Muscle layer of duodenum (tissue), 2 donors: ENCODE measurements around the gene TP53I13.

Experiments used
- H3K27ac ChIP-seq: one replicate; pipeline ENCODE4 v1.7.0; 2013; ENCODE audit warnings: mild to moderate bottlenecking, low read length
- H3K27me3 ChIP-seq: one replicate; pipeline ENCODE4 v1.7.0; 2013; ENCODE audit warnings: low read depth, mild to moderate bottlenecking, control low read depth, low read length
- H3K36me3 ChIP-seq, 2 donors: one replicate each; pipeline ENCODE4 v1.7.0; 2013; ENCODE audit warnings: low read length in 2 of 2, control low read depth in 1 of 2, mild to moderate bottlenecking in 1 of 2; ENCODE audit not compliant: insufficient read depth in 2 of 2, control insufficient read depth in 1 of 2
- H3K4me1 ChIP-seq, 2 donors: one replicate each; pipeline ENCODE4 v1.7.0; 2013; ENCODE audit warnings: low read length in 2 of 2, mild to moderate bottlenecking in 2 of 2, control low read depth in 1 of 2, moderate library complexity in 1 of 2; ENCODE audit not compliant: insufficient read depth in 2 of 2, control insufficient read depth in 1 of 2
- H3K4me3 ChIP-seq, 2 donors: one replicate each; pipeline ENCODE4 v1.7.0; 2013; ENCODE audit warnings: low read length in 2 of 2, low read depth in 1 of 2, mild to moderate bottlenecking in 1 of 2
- H3K9me3 ChIP-seq, 2 donors: one replicate each; pipeline ENCODE4 v1.7.0; 2013; ENCODE audit warnings: low read length in 2 of 2, control low read depth in 1 of 2, mild to moderate bottlenecking in 1 of 2; ENCODE audit not compliant: control insufficient read depth in 1 of 2
- donor health status: healthy.

Gene TP53I13

DNA sequence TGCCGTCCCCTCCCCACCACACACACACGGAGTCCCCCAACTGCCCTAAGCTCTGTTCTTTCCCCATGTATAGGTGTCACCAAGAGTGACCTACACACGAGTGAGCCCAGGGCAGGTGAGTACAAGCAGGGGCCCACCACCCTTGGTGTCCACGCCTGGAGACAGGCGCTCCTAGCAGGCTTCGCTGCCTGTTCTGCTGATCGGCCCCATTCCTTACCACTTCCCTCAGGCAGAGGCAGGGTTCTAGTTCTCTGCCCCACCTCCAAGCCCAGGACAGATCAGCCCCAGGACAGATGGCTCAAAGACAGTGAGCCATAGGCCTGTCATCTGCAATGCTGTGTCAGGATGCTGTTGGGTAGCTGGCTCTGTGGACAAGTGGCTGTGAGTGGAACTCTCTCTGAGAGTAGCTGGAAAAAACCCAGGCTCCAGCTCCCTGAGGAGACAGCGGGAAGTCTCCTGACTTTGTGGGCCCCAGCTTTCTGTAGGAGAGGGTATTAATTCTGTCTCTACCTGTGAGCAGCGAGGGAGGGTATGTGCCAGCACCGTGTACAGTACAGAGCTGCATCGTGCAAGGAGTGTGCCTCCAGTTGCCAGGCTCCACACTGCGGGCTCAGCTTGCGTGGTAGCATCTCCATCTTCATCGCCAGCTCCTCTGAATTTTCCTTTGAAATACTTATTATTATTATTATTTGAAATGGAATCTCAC is 897 bp downstream of the TP53I13 start:
- peaks cover 9 to 39% of the 10 kb centered on the region in 2 donors for H3K4me1 ChIP-seq
- H3K9me3 ChIP-seq = no peaks in the 10 kb centered on the region
- no peaks in the 10 kb centered on the region for H3K27me3 ChIP-seq
- H3K27ac ChIP-seq = peak overlapping the region; percentile 20
- peak overlapping the region; percentile 74 to 75 for H3K4me3 ChIP-seq
- H3K36me3 ChIP-seq = peaks cover 0 to 8% of the 10 kb centered on the region in 2 donors

DNA sequence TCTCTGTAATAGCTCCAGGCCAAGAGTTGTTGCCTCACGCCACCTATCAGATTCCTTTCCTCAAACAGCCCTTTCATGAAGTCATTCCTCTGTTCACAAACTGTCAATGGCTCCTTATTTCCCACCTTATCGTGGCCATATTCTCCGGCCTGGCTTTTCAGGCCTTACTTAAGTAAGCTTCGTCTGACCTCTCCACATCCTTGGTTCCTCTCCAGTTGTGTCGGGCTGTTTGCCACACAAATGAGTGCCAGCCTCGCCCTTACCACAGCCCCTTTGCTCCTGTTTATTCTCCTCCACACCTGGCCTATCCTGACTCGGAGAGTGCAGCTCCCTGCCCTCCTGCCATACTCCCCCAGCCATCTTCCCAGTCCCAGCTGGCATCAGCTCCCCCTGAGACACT is 2.0 kb downstream of the TP53I13 start:
- Histone ChIP-seq H3K4me3 (no peak overlapping the region), H3K4me1 (peaks cover 9 to 39% of the 10 kb centered on the region in 2 donors), H3K27ac (no peak overlapping the region), H3K36me3 (peaks cover 5 to 19% of the 10 kb centered on the region in 2 donors), H3K27me3 (no peaks in the 10 kb centered on the region), H3K9me3 (no peaks in the 10 kb centered on the region)

DNA sequence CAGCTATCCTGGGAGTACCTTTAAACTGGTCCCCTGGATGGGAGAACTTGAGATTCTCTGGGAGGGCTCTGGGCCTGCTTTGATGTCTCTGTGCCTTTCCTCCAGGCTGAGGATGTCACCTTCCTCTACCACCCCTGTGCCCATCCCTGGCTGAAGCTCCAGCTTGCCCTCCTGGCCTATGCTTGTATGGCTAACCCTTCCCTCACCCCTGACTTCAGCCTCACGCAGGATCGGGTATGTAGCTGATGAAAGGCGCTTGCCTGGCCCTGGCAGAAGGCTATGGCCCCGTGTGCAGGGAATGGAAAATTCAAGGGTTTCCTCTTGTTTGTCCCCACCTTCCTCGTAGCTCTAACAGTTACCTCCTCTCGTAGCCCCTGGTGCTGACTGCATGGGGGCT is 3.0 kb downstream of the TP53I13 start:
- Histone ChIP-seq H3K36me3 (peaks cover 5 to 29% of the 10 kb centered on the region in 2 donors), H3K9me3 (no peaks in the 10 kb centered on the region), H3K4me1 (peaks cover 5 to 32% of the 10 kb centered on the region in 2 donors), H3K27ac (no peak overlapping the region), H3K4me3 (no peak overlapping the region), H3K27me3 (no peaks in the 10 kb centered on the region)

DNA sequence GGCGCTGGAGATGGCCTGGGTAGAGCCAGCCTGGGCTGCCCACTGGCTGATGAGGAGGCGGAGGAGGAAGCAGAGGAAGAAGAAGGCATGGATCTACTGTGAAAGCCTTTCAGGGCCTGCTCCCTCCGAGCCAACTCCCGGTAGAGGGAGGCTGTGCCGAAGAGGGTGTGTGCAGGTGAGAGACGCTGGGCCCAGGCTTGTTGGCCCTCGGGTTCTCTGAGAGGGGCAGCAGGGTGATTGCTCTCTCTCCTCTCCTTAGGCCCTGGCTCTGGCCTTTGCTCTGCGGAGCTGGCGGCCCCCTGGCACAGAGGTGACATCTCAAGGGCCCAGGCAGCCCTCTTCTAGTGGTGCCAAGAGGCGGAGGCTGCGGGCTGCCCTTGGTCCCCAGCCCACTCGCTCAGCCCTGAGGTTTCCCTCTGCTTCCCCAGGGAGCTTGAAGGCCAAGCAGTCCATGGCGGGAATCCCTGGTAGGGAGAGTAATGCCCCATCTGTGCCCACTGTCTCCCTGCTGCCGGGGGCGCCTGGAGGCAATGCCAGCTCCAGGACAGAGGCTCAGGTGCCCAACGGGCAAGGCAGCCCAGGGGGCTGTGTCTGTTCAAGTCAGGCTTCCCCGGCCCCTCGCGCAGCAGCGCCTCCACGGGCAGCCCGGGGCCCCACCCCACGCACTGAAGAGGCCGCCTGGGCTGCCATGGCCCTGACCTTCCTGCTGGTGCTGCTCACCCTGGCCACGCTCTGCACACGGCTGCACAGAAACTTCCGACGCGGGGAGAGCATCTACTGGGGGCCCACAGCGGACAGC is 3.6 kb downstream of the TP53I13 start:
- Histone ChIP-seq H3K4me3 (peak overlapping the region in 1 of 2 donors; percentile 54), H3K4me1 (peaks cover 5 to 30% of the 10 kb centered on the region in 2 donors), H3K27ac (no peak overlapping the region), H3K9me3 (no peaks in the 10 kb centered on the region), H3K36me3 (peaks cover 5 to 35% of the 10 kb centered on the region in 2 donors), H3K27me3 (no peaks in the 10 kb centered on the region)

DNA sequence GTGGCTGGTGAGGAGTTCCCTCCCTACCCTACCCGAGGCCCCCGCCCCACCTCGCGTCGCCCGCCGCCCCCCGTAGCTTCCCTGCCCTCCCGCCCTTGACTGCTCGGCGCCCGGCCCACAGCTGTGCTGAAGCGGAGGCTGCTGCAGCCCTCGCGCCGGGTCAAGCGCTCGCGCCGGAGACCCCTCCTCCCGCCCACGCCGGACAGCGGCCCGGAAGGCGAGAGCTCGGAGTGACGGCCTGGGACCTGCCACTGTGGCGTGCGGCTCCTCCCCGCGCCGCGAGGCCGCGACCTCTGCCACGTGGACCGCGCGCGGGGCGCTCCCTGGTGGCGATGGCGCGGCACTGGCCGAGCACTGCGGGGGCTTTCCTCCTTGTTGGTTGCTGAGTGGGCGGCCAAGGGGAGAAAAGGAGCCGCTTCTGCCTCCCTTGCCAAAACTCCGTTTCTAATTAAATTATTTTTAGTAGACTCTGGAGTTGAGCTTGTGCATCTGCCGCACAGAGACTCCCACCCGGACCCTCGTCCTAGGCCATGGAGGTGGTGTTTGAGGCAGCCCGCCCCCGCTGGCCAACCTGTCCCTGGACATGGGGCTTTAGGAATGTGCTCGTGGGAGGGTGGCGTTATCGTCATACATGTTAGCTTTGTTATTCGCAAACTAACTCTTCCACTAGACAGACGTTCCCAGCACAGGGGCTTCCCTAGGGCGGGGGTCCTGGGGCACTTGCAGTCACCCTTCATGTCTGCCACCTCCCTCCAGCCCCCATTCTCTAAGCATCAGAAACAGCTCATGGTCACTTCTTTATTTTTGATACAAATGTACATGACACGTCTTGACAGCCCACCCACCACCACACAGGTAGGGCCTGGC is 4.4 kb downstream of the TP53I13 start:
- Histone ChIP-seq H3K9me3 (no peaks in the 10 kb centered on the region), H3K36me3 (peaks cover 5 to 43% of the 10 kb centered on the region in 2 donors), H3K27ac (no peak overlapping the region), H3K27me3 (no peaks in the 10 kb centered on the region), H3K4me1 (peaks cover 5 to 38% of the 10 kb centered on the region in 2 donors), H3K4me3 (peak overlapping the region in 1 of 2 donors; percentile 54)

DNA sequence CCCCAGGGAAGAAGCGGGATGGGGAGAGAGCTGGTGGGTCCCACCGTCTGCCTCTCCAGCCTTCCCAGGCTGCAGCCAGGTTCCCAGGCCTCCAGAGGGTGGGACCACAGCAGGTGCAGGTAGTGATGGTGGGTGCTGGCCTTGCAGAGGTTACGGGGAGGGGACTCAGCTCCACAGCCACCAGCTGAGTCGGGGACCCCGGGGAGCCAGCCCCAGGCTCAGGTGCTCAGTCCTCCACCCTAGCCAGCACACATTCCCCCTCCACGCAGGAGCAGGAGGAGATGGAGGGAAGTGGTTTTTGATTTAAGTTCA is 5.0 kb downstream of the TP53I13 start:
- peaks cover 5 to 43% of the 10 kb centered on the region in 2 donors for H3K4me1 ChIP-seq
- H3K9me3 ChIP-seq = no peaks in the 10 kb centered on the region
- H3K4me3 ChIP-seq = no peak overlapping the region
- peaks cover 9 to 49% of the 10 kb centered on the region in 2 donors for H3K36me3 ChIP-seq
- H3K27me3 ChIP-seq = no peaks in the 10 kb centered on the region
- no peak overlapping the region for H3K27ac ChIP-seq

DNA sequence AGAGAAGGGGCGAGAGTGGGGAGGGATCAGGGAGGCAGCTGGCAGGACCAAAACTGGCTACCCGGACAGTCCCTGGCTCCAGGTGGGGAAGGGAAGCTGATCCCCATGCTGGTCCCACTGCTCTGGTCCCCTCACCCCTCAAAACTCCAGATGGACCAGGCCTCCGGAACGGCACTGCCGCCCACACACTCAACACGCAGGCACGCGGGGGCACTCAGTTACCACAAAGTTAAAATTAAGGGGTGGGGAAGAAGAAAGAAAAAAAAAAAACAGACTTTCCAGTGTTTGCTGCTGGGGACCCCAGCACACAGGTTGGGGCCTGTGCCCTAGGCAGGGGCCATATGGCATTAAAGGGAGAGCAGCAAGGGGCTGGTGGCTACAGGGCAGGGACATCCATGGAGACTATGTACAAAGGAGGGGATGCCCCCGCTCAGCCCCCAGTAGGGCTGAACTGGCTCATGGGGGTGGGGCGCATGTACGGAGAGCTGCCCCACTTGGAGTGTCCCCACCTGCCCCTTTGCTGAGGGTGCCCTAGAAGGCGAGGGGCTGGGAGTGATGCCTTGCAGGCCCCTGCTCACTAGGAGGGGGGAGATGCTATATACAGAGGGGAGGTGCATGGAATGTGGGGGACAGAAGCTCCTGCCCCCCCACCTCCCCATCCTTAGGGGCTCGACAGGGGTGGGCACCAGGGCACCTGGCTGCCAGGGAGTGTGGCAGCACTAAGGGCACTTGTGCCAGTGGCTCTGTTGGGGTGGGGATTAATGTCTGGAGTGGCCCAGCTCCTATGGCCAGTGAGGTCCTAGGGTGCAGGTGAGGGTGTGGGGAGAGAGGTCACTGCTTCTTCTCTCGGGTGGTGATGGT is 5.6 kb downstream of the TP53I13 start:
- Histone ChIP-seq H3K27ac (no peak overlapping the region), H3K27me3 (no peaks in the 10 kb centered on the region), H3K4me3 (no peak overlapping the region), H3K4me1 (peaks cover 5 to 39% of the 10 kb centered on the region in 2 donors), H3K36me3 (peaks cover 9 to 49% of the 10 kb centered on the region in 2 donors), H3K9me3 (no peaks in the 10 kb centered on the region)

DNA sequence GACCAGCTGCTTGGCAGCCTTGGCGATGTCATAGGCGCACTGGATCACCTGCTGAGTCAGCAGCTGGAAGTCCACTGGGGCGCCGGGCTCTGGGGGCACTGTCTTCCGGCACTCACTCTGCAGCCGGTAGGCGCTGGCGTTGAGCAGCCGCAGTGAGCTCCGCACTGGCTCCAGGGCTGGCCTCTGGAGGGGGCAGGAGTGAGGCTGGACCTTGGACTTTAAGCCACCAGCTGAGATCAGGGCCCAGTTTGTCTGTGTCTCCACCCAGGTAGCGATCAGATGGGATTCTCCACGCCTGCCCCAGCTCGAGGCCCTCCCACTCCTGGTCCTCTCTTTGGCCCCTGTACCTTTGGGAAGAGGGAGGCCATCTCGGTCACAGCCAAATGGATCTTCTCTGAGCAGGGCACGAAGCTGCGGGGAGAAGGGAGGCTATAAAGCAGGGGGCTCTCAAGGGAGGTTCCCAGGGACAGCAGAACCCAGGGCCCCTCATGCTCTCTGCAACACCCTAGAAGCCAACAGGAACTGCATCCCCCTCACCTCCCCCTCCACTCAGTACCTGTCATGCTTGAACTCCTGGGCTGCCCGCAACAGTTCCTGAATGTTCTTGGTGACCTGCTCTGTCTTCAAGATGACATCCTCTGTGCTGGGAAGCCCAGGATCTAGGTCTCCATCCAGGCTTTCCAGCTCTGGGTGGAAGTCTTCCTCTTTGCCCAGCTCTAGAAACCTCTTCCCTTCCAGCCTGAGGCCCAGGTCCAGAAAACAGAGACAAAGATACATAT is 6.4 kb downstream of the TP53I13 start:
- H3K4me1 ChIP-seq = peaks cover 0 to 33% of the 10 kb centered on the region in 2 donors
- peaks cover 9 to 49% of the 10 kb centered on the region in 2 donors for H3K36me3 ChIP-seq
- no peaks in the 10 kb centered on the region for H3K27me3 ChIP-seq
- no peak overlapping the region for H3K4me3 ChIP-seq
- H3K9me3 ChIP-seq = no peaks in the 10 kb centered on the region
- H3K27ac ChIP-seq = no peak overlapping the region

DNA sequence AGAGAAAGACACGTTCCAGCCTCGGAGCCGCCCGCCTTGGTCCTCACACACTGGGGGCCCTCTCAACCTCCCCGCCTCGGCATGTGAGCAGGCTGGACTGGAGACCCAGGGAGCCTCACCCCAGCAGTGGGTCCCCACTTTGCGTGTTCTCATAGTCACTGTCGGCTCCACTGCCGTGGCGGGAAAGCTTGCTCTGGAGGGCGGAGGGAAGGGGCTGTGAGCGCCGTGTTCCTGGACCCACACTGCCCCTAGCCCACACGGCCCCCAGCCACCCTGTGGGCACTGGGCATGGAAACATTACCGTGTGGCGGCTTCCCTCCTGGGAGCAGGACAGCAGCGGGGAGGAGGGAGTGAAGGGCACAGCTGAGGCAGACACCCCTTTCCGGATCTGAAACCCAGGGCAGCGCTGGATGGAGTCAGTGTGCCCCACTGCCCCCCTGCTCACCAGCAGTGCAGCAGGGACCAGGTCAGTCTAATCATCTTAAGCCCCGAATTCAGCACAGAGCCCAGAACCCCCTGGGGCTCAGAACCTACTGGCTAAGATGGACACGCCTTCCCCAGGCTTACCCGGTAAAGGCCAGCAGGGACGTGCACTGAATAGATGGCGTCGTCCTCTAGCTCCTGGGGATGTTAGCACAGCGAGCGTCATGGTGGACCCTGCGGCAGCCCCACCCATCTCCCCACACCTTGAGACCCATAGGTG is 7.2 kb downstream of the TP53I13 start:
- H3K27ac ChIP-seq = no peak overlapping the region
- no peak overlapping the region for H3K4me3 ChIP-seq
- H3K9me3 ChIP-seq = no peaks in the 10 kb centered on the region
- peaks cover 9 to 49% of the 10 kb centered on the region in 2 donors for H3K36me3 ChIP-seq
- H3K4me1 ChIP-seq = peaks cover 0 to 33% of the 10 kb centered on the region in 2 donors
- H3K27me3 ChIP-seq = no peaks in the 10 kb centered on the region
